Measurements from ENCODE around the gene ERRFI1.

ERRFI1 gene

GRCh38 chr1:7993593-7994479 is 32.3 kb downstream of the ERRFI1 start:
- no peaks in the 10 kb centered on the region for H3K36me3 ChIP-seq (replicated peaks; ENCODE audit: insufficient read depth, low read length)
- no peak overlapping the region; the same call in 1 of the 2 replicates for H3K27ac ChIP-seq (ENCODE audit: low read length)
- peaks cover 8% of the 10 kb centered on the region; the same call in 1 of the 2 replicates for H3F3A ChIP-seq (ENCODE audit: insufficient read depth, low read length)
- no peak overlapping the region for H2AFZ ChIP-seq (ENCODE audit: low read length)
- no peaks in the 10 kb centered on the region for H4K20me1 ChIP-seq (ENCODE audit: insufficient read depth, low read length)
- DNase-seq: peak; percentile 75
- H3K9me3 ChIP-seq (replicated peaks; ENCODE audit: insufficient read depth, low read length): no peaks in the 10 kb centered on the region
- no peak for TF ChIP-seq EZH2phosphoT487 (IDR thresholded peaks at IDR 0.05; ENCODE audit: low read length)
- no peak for TF ChIP-seq CTCF (IDR thresholded peaks at IDR 0.05; ENCODE audit: low read length)
- no peak for TF ChIP-seq EZH2 (optimal IDR thresholded peaks at IDR 0.05; ENCODE audit: low read depth, low read length)
- no peaks in the 10 kb centered on the region for H3K79me2 ChIP-seq (ENCODE audit: low read length)
- no peak overlapping the region for H3K4me3 ChIP-seq (ENCODE audit: low read length)
- H3K4me2 ChIP-seq (ENCODE audit: low read depth, low read length): peak overlapping the region; percentile 51
- no peak overlapping the region for H3K9ac ChIP-seq (ENCODE audit: low read length)
- no peaks in the 10 kb centered on the region for H3K27me3 ChIP-seq (replicated peaks; ENCODE audit: insufficient read depth, low read length)
- peaks cover 10% of the 10 kb centered on the region for H3K4me1 ChIP-seq (ENCODE audit: low read length)
- H3K9me2 ChIP-seq (replicated peaks; ENCODE audit: insufficient read depth, low read length): no peaks in the 10 kb centered on the region

- Histone ChIP-seq H2AFZ (ENCODE audit: low read length) (no peak overlapping the region), H3K4me2 (ENCODE audit: low read depth, low read length) (no peak overlapping the region), H3K27ac (ENCODE audit: low read length) (no peak overlapping the region), H3K27me3 (replicated peaks; ENCODE audit: insufficient read depth, low read length) (no peaks in the 10 kb centered on the region), H4K20me1 (ENCODE audit: insufficient read depth, low read length) (no peaks in the 10 kb centered on the region), H3K36me3 (replicated peaks; ENCODE audit: insufficient read depth, low read length) (no peaks in the 10 kb centered on the region), H3K4me1 (ENCODE audit: low read length) (peaks cover 15% of the 10 kb centered on the region), H3K9ac (ENCODE audit: low read length) (no peak overlapping the region), H3K79me2 (ENCODE audit: low read length) (no peaks in the 10 kb centered on the region), H3K4me3 (ENCODE audit: low read length) (no peak overlapping the region), H3K9me3 (replicated peaks; ENCODE audit: insufficient read depth, low read length) (no peaks in the 10 kb centered on the region), H3F3A (ENCODE audit: insufficient read depth, low read length) (peaks cover 12% of the 10 kb centered on the region; the same call in 1 of the 2 replicates), H3K9me2 (replicated peaks; ENCODE audit: insufficient read depth, low read length) (no peaks in the 10 kb centered on the region)
- no peak for TF ChIP-seq EZH2 (optimal IDR thresholded peaks at IDR 0.05; ENCODE audit: low read depth, low read length)
- TF ChIP-seq EZH2phosphoT487 (IDR thresholded peaks at IDR 0.05; ENCODE audit: low read length): no peak
- no peak for TF ChIP-seq CTCF (IDR thresholded peaks at IDR 0.05; ENCODE audit: low read length)
- DNase-seq: no peak
Measured at GRCh38 chr1:7992885-7993284, 33.2 kb downstream of the ERRFI1 start.

- Histone ChIP-seq H3K36me3 (replicated peaks; ENCODE audit: insufficient read depth, low read length) (no peaks in the 10 kb centered on the region), H2AFZ (ENCODE audit: low read length) (no peak overlapping the region), H3K4me3 (ENCODE audit: low read length) (no peak overlapping the region), H3K27ac (ENCODE audit: low read length) (no peak overlapping the region), H4K20me1 (ENCODE audit: insufficient read depth, low read length) (no peaks in the 10 kb centered on the region), H3K9me2 (replicated peaks; ENCODE audit: insufficient read depth, low read length) (no peaks in the 10 kb centered on the region), H3K27me3 (replicated peaks; ENCODE audit: insufficient read depth, low read length) (no peaks in the 10 kb centered on the region), H3K79me2 (ENCODE audit: low read length) (no peaks in the 10 kb centered on the region), H3K9ac (ENCODE audit: low read length) (no peak overlapping the region), H3K4me1 (ENCODE audit: low read length) (peaks cover 15% of the 10 kb centered on the region), H3F3A (ENCODE audit: insufficient read depth, low read length) (peaks cover 12% of the 10 kb centered on the region; the same call in 1 of the 2 replicates), H3K4me2 (ENCODE audit: low read depth, low read length) (no peak overlapping the region), H3K9me3 (replicated peaks; ENCODE audit: insufficient read depth, low read length) (no peaks in the 10 kb centered on the region)
- TF ChIP-seq CTCF (IDR thresholded peaks at IDR 0.05; ENCODE audit: low read length): no peak
- DNase-seq: no peak
Measured at GRCh38 chr1:7991504-7992440, 34.3 kb downstream of the ERRFI1 start.

Measured in MM.1S (cell line).